HG02970 (cell line): ENCODE data around the gene RPS2.
"Not testable (repeated sequence)": the region's sequence is repeated elsewhere in the genome, so short reads cannot be mapped to it uniquely, and the experiment has no call there.

Experiments used
- ATAC-seq: cut with Tn5 transposase; IDR thresholded peaks from one replicate; pipeline ENCODE4 v1.9.1; 2021; ENCODE audit warnings: mild to moderate bottlenecking, moderate library complexity, moderate number of reproducible peaks; ENCODE audit not compliant: unreplicated experiment, low FRiP score

Gene RPS2

DNA sequence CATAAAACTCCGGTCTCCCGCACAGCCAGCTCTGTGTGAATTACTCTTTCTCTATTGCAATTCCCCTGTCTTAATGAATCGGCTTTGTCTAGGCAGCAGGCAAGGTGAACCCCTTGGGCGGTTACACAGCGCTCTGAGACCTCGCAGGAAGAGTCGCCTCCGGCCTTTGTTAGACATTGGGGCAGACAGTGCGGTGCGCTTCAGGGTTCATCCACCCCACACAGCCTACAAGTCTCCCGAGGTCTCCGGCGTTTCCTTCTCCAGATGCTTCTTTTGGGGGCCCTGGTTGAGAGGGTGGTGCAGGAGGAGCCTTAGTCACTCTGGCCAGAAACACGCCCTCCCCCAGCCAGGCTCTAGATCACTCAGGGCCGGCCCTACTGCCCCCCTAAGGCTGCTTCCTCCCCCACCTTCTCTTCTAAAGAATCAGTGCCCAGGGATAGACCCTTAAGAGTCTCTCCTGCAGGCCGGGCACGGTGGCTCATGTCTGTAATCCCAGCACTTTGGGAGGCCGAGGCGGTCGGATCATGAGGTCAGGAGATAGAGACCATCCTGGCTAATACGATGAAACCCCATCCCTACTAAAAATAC, 19.9 kb downstream of the RPS2 start:
- no peak for ATAC-seq

DNA sequence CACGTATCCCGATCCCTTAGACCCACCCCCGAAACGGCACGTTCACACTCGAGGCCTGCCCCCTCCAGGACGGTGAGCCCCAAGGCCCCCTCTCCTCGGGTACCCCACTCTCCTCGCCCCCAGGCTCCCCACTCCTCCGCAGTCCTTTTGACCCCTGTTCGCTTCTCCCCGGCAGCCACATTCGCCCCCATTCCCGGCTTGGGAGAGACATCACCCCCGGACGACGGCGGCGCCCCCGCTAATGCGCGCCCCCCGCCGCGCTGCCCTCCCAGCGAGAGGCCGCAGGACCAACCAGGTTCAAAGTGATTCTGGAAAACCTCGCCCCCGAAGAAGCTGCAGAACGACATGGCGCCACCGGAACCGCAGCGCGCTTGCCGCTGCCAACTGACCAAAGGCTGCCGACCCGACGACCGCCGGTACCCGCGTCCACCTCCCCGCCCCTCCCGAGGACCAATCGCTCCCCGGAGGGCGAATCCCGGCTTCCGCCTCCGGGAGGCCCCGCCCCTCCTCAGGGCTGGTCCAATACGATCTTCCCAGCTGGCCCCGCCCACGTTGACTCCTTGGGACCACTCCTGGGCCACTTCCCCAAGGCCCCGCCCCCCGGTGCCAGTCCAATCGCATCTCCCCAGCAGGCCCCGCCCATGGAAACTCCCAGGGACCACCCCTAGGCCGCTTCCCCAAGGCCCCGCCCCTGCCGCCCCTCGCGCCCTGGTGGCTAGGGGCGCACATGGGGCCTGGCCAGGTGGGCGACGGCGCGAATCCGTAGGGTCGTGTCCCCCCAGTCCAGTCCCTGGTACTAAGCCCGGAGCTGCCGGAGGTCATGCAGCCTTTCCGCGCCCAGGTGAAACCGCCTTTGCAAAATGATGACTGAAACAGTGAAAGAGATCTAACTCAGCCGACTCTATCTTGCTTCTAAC, 21.6 kb downstream of the RPS2 start, which contains the start of gene MSRB1:
Gene MSRB1 (minus strand): TSS at position 390 of the 917 bp plus-strand sequence. CDS start 43 bp downstream, at position 347.
- ATAC-seq = peak; percentile 88

DNA sequence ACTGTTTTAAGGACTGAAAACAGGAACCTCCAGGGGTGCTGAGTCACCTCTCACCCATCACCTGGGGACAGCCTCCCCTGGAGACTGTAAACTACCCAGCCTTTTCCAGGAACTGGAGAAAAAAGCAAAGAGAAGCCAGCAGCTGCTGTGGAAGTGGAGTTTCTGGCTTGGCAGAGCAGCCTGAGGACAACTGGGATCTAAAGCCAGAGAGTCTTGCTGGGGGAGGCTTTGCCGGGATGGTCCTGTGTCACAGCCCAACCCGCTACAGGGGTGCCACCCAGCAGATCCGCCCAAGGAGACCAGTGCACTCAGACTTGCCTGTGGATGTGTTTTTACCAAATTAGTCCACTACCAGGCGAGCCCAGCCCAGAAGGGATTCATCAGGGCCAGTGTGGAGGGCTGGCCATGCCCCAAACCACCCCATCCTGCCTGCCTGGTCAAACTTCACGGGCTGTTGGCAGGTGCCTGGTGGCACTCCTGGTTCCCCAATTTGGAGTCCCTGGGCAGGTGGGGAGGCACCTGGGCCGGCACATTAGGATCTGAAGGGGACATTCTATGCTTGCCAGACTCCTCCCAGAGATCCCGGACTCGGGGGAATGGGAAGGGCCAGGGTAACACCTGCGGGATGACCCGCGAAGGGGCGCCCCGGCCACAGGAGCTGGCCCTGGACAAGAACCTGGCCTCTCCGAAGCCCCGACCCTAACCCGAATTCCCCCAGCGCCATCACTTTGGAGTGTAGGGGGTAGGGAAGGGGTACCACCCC, 22.4 kb downstream of the RPS2 start:
- ATAC-seq = no peak

DNA sequence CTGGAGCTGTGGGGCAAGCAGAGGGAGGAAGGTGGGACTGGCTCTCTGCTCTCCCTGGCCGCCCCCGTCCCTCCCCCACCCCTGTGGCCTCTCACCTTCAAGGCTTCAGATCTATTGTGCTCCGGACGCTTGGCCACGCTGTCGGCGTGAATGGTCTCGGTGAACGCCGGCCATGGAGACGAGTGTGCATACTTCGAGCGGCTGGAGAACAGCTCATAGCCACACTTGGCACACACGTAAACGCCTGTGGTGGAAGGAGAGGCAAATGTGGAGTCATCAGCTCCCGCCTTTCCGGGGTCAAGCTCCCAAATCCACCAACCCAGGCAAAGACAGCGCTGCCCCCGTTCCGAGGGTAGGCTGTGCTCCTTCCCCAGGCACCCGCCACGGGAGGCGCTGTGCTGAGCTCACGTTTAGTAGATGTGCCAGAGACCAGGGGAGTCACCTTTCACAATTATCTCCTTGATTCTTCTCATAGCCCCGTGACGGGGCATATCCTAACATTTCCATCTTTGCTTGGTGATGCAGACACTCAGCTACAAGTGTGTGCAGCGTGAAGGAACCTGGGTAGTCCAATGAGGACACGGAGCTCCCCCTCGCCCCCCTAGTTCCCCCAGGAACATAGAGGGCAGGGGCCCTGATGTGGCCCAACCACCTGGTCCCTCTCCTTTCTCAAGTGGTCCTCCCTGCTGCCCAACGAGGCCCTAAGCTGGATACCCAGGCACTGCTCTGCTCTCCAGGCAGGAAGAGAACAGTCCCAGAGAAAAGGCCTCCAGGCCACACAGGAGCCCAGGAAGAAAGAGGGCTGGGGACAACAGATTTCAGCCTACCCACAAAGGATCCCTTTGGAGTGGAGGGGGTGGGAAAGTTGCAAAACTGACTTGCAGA, 23.2 kb downstream of the RPS2 start:
- no peak for ATAC-seq

DNA sequence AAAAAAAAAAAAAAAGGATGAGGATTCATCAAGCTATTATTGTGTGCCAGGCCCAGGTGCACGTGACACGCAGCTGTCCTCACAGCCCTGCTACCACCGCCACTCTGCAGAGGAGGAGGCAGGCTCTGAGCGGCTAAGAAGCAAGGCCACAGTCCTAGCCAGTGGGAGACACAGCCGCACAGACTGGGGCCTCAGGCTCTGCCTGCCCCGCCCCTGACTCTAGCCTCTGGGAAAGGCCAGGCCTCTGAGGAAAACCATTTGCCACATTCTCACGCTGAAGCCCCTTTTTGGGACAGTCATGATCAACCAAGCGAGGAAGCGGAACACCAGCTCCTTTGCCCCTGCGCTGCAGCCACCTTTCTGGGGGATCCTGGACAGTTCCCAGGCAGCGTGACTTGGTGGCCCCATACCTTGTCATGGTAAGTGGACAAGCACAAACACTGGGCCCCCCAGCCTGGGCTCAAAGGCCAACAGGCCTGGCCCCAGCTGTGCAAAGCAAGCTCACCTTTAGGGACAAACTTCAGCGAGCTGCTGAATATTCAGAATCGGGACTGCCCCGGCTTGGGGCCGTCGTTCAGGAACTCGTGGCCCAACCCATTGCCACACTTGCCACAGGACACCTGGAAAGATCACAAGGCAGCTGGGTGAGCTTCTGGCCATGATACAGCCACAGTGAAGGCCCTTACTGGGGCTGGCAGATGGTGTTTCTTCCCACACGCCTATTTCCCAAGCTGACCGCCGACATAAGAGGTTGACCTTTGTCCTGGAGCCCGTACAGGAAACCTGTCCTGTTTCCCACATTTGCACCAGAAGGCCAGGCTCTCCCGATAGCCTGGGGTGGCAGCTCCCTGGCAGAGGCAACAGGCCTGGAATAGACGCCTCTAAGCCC, 24.1 kb downstream of the RPS2 start:
- no peak for ATAC-seq

DNA sequence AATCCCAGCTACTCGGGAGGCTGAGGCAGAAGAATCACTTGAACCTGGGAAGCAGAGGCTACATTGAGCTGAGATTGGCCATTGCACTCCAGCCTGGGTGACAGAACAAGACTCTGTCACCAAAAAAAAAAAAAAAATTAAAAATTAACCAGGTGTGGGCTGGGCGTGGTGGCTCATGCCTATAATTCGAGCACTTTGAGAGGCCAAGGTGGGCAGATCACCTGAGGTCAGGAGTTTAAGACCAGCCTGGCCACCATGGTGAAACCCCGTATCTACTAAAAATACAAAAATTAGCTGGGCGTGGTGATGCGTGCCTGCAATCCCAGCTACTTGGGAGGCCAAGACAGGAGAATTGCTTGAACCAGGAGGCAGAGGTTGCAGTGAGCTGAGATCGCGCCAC, 24.8 kb downstream of the RPS2 start:
- ATAC-seq = not testable (repeated sequence)

DNA sequence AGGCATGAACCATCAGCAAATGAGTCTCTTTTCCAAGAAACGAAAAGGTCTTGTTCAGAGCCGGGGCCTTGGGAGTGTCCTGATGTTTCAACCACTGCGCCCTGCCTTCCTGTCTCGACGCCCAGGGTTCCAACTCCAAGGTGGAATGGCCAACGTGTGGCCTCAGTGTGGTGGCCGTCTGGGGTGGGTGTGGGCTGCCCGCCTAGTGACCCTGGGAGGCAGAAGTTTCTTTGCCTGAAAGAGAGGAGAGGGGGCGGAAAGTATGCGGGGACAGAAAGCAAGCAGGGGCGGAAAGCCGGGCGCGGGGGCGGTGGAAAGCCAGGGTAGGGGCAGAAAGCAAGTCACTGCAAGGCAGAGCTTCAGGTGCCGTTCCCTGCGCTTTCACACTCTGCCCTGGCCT, 25.7 kb downstream of the RPS2 start:
- ATAC-seq = no peak

DNA sequence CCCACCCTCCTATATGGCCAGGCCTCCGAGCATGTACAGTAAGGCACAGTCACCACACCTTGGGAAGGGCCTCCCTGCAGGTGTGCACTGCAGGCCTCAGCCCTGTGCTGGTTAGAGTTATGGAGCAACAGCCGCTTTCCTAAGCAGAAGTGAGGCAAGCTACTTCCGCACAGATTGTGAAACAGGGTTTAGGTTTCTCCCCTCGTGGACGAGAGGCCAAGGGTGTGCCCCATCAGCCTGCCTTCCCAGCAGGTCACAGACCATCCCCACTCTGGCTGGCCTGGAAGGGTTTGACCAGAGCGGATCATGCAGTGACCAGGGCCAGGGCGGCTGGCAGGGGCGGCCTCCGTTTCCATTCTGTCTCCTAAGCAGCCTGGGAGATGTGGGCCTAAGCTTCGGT, 26.3 kb downstream of the RPS2 start:
- ATAC-seq = no peak

DNA sequence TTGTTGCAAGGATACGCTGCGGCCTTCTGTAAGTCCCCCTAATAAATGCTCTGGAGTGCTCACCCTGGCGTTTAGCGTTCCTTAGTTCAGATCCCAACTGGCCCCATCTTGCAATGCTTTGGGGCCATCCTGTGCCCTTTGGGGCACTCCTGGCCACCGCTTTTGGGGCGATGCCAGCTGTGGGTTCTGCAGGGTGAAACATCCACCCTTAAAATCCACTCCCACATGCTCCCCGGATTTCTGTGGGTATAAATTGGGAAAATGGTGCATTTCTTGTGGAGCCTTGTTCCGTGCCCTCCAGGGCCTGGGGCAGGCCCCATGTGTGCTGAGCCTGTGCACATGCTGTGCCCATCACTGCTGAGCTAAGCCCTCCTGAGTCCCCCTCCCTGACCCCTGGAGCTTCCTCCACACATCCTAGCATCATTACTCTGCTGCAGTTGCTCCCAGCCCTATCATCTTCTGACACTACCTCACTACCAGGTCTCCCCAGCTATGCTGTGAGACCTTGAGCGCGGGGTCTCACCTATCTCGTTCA, 27.6 kb downstream of the RPS2 start:
- ATAC-seq = no peak

DNA sequence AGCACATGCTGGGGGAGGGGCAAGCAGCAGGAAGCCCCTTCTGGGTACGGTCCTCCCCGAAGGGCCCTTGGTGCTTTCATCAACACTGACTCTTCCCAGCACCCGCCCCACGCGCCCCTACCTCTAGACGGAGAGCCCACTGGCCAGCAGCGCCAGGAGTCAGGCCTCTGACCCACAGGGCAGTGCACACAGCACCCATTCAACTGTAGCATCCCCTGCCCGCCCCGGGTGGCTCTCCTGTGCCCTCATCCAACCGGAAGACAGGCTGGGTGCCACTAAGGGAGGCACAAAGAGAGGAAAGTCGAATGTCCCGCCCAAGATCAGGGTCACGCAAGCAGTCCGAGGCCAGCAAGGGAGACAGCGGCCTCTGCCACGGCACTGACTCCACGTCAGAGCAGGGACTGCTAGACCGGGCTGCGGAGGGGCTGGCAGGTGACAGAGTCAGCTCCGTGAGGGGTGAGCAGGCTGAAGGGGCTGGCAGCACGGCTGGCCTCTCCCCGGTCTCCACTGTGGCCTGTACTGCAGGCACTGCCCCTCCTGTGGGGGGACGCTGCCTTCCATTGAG, 31.4 kb downstream of the RPS2 start:
- no peak for ATAC-seq

DNA sequence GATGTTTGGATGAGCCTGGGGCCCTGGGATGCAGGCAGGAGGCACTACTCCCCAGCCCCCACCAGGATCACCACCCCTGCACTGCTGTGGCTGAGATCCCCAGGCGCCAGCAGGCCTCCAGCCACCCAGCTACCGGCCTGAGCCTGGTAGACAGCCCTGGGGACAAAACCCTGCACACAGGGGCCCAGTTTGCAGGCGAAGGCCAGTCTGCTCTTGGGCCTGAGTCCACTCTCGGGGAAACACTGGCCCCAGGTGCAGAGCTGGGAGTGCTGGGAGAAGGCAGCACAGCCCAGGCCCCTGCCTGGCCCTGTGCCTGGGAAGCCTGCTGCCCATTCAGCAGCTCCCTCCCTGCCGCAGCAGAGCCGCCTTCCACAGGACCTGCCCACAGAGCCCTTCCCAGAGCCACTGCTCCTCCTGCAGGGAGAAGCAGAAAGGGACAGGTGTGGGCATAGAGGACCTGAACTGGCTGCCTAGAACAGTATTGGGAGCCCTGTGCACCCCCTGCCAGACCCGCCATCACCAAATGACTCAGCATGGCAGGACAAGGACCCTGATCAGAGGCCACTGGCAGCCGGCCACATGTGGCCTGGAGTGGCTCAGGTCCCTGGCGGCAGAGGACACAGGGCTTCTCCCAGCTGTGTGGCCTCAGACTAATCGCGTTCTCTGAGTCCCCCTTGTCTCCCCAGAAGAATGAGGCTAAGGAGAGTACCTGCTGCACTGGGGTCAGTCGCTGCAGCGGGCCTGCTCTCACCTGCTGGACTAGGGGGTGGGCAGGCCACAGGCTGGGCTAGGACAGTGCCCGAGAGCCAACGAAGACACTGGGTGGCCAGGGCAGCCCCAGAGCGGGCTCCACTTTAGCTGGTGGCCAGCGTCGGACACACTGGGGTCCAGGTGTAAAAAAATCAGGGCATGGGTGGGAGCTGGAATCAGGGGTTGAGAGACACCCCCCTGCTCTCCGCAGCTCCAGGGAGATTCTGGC, 32.3 kb downstream of the RPS2 start:
- ATAC-seq = no peak

DNA sequence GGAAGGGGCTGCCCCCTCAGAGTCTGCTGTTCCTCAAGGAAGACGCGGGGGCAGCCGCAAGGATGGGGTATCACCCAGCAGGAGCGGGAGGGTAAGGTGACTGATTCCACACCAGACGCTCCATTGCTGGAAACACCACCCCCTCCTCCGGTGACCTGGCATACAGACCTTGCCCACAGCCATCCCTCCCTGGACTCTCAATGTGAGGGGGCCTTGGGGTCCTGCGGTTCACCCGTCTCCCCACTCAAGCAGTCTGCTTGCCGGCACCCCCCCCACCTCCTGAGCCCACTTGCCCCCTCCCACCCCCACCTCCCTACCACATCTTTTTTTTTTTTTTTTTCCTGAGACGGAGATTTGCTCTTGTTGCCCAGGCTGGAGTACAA, 34.3 kb downstream of the RPS2 start:
- ATAC-seq = no peak

DNA sequence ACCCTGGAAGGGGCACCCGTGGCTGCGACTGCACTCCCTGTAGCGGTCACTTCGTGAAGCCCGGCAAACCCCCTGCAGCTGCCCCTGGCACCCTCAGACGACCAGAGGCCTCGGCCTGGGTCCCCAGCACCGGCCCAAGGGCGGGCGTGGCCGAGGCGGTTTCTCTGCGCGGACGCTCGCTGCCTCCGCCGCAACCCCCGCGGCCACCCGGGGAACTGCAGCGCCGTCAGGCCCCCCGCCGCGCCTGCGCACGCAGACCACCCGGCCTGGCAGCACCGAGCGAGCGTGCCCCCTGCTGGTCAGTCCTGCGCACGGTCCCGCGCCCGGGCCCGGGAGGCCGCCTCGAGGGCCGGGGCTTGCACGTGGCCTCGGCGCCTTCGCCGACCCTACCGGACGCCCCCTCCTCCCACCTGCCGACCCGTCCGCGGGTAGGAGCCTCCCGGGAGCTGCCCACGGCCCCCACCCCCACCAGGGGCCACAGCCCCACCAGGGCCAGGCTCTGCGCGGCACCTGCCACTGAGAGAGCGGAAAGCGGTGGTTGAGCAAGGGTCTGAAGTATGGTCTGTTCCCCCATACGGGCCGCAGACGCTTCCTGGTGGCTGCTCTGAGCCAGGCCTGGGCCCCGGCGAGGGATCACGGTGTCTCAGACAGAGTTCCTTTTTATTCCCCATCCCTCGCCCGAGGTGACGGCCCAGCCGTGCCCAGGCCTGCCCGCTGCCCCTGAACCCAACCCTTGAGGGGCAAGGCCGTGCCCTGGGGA, 34.9 kb downstream of the RPS2 start:
- ATAC-seq = peak; percentile 91

DNA sequence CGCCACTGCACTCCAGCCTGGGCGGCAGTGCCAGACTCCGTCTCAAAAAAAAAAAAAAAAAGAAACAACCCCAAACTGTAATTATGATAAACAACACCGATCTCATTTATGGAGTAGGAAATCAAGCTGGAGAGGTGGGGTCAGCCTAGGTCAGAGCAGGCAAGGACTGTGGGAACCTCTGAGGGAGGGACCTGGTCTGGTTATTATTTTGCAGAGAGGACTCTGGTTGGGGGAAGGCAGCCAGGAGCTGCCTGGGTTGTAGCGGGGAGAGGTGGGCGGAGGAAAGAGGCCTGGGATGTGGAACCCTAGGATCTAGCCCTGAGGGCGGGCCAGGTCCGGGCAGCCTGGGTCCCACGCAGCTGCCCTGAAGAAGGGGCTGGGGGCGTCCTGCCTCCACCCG, 35.5 kb downstream of the RPS2 start:
- ATAC-seq = no peak

DNA sequence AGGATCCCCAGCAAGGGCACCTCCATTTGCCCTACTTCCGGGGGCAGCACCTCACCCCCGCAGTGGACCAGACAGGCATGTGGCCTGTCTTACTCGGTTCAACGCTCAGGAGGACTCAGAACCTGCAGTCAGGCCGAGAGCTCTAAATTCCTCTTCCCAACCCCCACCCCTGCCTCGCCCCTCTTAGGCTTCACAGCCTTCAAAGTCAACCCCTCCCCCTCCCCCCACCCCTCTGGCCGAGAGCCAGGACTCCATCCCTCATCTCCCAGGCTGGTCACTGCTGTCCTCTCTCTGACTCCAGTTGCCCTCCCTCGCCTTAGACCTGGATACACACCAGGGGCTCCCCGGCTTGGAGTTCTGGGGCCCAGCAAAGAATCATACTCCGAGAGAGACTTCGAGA, 38.4 kb downstream of the RPS2 start:
- no peak for ATAC-seq

DNA sequence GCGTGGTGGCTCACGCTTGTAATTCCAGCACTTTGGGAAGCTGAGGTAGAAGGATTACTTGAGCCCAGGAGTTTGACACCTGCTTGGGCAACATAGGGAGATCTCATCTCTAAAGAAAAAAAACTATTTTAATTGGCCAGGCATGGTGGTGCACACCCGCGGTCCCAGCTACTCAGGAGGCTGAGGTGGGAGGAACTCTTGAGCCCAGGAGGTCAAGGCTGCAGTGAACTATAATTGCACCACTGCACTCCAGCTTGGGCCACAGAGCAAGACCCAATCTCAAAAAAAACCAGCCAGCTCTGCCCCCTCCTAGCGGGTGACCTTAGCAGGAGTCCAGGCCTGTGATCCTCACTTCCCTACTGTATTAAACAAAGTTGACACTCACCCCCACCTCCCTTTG, 40.5 kb downstream of the RPS2 start:
- ATAC-seq = no peak
